Left renal pelvis (tissue), 4 donors: ENCODE results near the gene LRRC23. TPM values are rescaled to one million over a fixed set of nuclear protein-coding genes. Genes with fewer than 3 reads are reported as not detected.

Source experiments
- polyA plus RNA-seq, 4 donors: library from polyadenylated mRNA; unstranded; fragments of 120-200 nt; gene quantifications; one replicate each; pipeline ENCODE4 v1.2.1, GENCODE V29; 2013; ENCODE audit not compliant: insufficient read length in 4 of 4

LRRC23 gene
- polyA plus RNA-seq, 4 donors = 8.6 to 19.2 (median 16.7) TPM

Other genes with a start within 250 kb of the LRRC23 start
- 100 to 1,000 TPM in 3 of 4 donors, 10 to 100 TPM in 1; 96.8 to 126 (median 114) TPM for gene ING4, start 241.7 kb upstream of the LRRC23 start, polyA plus RNA-seq
- gene ZNF384, start 215.4 kb upstream of the LRRC23 start, polyA plus RNA-seq = 10 to 100 TPM; 75.0 to 94.3 (median 87.7) TPM
- gene PIANP, start 204.0 kb upstream of the LRRC23 start, polyA plus RNA-seq = 10 to 100 TPM; 10.4 to 16.3 (median 14.3) TPM
- gene COPS7A, start 180.8 kb upstream of the LRRC23 start, polyA plus RNA-seq = 10 to 100 TPM; 57.7 to 68.9 (median 66.8) TPM
- gene MLF2, start 151.7 kb upstream of the LRRC23 start, polyA plus RNA-seq = 100 to 1,000 TPM; 156 to 226 (median 194) TPM
- gene PTMS, start 138.5 kb upstream of the LRRC23 start, polyA plus RNA-seq = 100 to 1,000 TPM; 503 to 684 (median 585) TPM
- gene LAG3, start 132.3 kb upstream of the LRRC23 start, polyA plus RNA-seq = 1 to 10 TPM in 2 of 4 donors, under 1 TPM in 2; 0.89 to 6.2 (median 2.1) TPM
- gene CD4, start 115.3 kb upstream of the LRRC23 start, polyA plus RNA-seq = 10 to 100 TPM; 18.7 to 31.0 (median 26.5) TPM
- 10 to 100 TPM; 26.1 to 31.5 (median 29.5) TPM for gene GPR162, start 83.0 kb upstream of the LRRC23 start, polyA plus RNA-seq
- 10 to 100 TPM; 27.5 to 80.9 (median 33.6) TPM for gene P3H3, start 76.4 kb upstream of the LRRC23 start, polyA plus RNA-seq
- 10 to 100 TPM in 1 of 4 donors, 1 to 10 TPM in 3; 4.4 to 14.0 (median 6.8) TPM for gene GNB3, start 63.9 kb upstream of the LRRC23 start, polyA plus RNA-seq
- gene CDCA3, start 53.5 kb upstream of the LRRC23 start, polyA plus RNA-seq = 10 to 100 TPM; 26.1 to 31.9 (median 27.9) TPM
- gene USP5, start 52.7 kb upstream of the LRRC23 start, polyA plus RNA-seq = 10 to 100 TPM; 47.3 to 64.0 (median 61.0) TPM
- 100 to 1,000 TPM; 328 to 571 (median 548) TPM for gene TPI1, start 37.3 kb upstream of the LRRC23 start, polyA plus RNA-seq
- 10 to 100 TPM in 1 of 4 donors, 1 to 10 TPM in 3; 5.4 to 19.8 (median 7.3) TPM for gene SPSB2, start 31.5 kb upstream of the LRRC23 start, polyA plus RNA-seq
- gene ENO2, start 9.8 kb downstream of the LRRC23 start, polyA plus RNA-seq = 10 to 100 TPM; 10.5 to 16.4 (median 14.2) TPM
- 100 to 1,000 TPM in 3 of 4 donors, 10 to 100 TPM in 1; 97.0 to 158 (median 125) TPM for gene ATN1, start 23.1 kb downstream of the LRRC23 start, polyA plus RNA-seq
- not detected for gene RNU7-1, start 39.0 kb downstream of the LRRC23 start, polyA plus RNA-seq
- gene C12orf57, start 39.2 kb downstream of the LRRC23 start, polyA plus RNA-seq = 100 to 1,000 TPM; 130 to 222 (median 167) TPM
- gene PTPN6, start 46.5 kb downstream of the LRRC23 start, polyA plus RNA-seq = 10 to 100 TPM; 10.3 to 26.7 (median 18.8) TPM
- gene PHB2, start 65.8 kb downstream of the LRRC23 start, polyA plus RNA-seq = 100 to 1,000 TPM; 213 to 266 (median 248) TPM
- 10 to 100 TPM; 40.3 to 49.6 (median 44.2) TPM for gene EMG1, start 66.1 kb downstream of the LRRC23 start, polyA plus RNA-seq
- gene LPCAT3, start 113.7 kb downstream of the LRRC23 start, polyA plus RNA-seq = 10 to 100 TPM; 33.8 to 67.5 (median 57.9) TPM
- 100 to 1,000 TPM in 1 of 4 donors, 10 to 100 TPM in 3; 50.5 to 257 (median 62.0) TPM for gene C1S, start 155.9 kb downstream of the LRRC23 start, polyA plus RNA-seq
- 100 to 1,000 TPM in 1 of 4 donors, 10 to 100 TPM in 3; 33.9 to 275 (median 59.1) TPM for gene C1R, start 187.6 kb downstream of the LRRC23 start, polyA plus RNA-seq
- gene C1RL, start 204.4 kb downstream of the LRRC23 start, polyA plus RNA-seq = 10 to 100 TPM; 30.2 to 39.2 (median 36.1) TPM
- gene RBP5, start 224.1 kb downstream of the LRRC23 start, polyA plus RNA-seq = 10 to 100 TPM; 18.4 to 55.4 (median 51.4) TPM
- gene CLSTN3, start 225.5 kb downstream of the LRRC23 start, polyA plus RNA-seq = 100 to 1,000 TPM in 1 of 4 donors, 10 to 100 TPM in 3; 53.4 to 105 (median 76.9) TPM